Trophoblast cell (in vitro differentiated cells and primary cell): ENCODE data around the gene RRP1B.
"Not testable (repeated sequence)": the region's sequence is repeated elsewhere in the genome, so short reads cannot be mapped to it uniquely, and the experiment has no call there.

Experiments used
- DNase-seq, 2 donors: peaks; one replicate each; pipeline ENCODE4 v3.0.0-alpha.2; 2016
- H2AFZ ChIP-seq: 2 replicates; pipeline ENCODE4 v1.6.1; 2013; ENCODE audit warnings: low read length, moderate library complexity, mild to moderate bottlenecking; ENCODE audit not compliant: insufficient read depth, poor library complexity
- H2AK5ac ChIP-seq: 2 replicates; pipeline ENCODE4 v1.6.1; 2013; ENCODE audit warnings: mild to moderate bottlenecking, low read length
- H2BK120ac ChIP-seq: 2 replicates; pipeline ENCODE4 v1.6.1; 2013; ENCODE audit warnings: low read length, mild to moderate bottlenecking, moderate library complexity; ENCODE audit not compliant: insufficient read depth, poor library complexity
- H2BK12ac ChIP-seq: 2 replicates; pipeline ENCODE4 v1.6.1; 2013; ENCODE audit warnings: mild to moderate bottlenecking, low read length, moderate library complexity
- H2BK5ac ChIP-seq: 2 replicates; pipeline ENCODE4 v1.6.1; 2013; ENCODE audit warnings: low read length, low read depth, moderate library complexity, mild to moderate bottlenecking; ENCODE audit not compliant: poor library complexity
- H3K14ac ChIP-seq: 2 replicates; pipeline ENCODE4 v1.6.1; 2013; ENCODE audit warnings: mild to moderate bottlenecking, low read length
- H3K18ac ChIP-seq: 2 replicates; pipeline ENCODE4 v1.6.1; 2013; ENCODE audit warnings: mild to moderate bottlenecking, low read length
- H3K23ac ChIP-seq: 2 replicates; pipeline ENCODE4 v1.6.1; 2013; ENCODE audit warnings: low read length
- H3K27ac ChIP-seq: 2 replicates; pipeline ENCODE4 v1.5.1; 2013; ENCODE audit warnings: low read depth, mild to moderate bottlenecking, inconsistent platforms, low read length, moderate library complexity
- H3K27me3 ChIP-seq: 2 replicates; pipeline ENCODE4 v1.6.1; 2013; ENCODE audit warnings: inconsistent platforms, mild to moderate bottlenecking, low read length, moderate library complexity; ENCODE audit not compliant: insufficient read depth
- H3K36me3 ChIP-seq, 2 experiments: 1 replicate in 1 of 2; 2 replicates in 1 of 2; pipeline ENCODE4 v1.6.1; 2013; ENCODE audit warnings: low read length in 2 of 2, mild to moderate bottlenecking in 2 of 2, moderate library complexity in 1 of 2; ENCODE audit not compliant: insufficient read depth in 2 of 2, control insufficient read depth in 1 of 2
- H3K4ac ChIP-seq: 2 replicates; pipeline ENCODE4 v1.6.1; 2013; ENCODE audit warnings: low read depth, mild to moderate bottlenecking, low read length, moderate library complexity
- H3K4me1 ChIP-seq, 2 experiments: 1 replicate in 1 of 2; 2 replicates in 1 of 2; pipeline ENCODE4 v1.6.1; 2013; ENCODE audit warnings: low read length in 2 of 2, mild to moderate bottlenecking in 2 of 2, moderate library complexity in 1 of 2; ENCODE audit not compliant: insufficient read depth in 2 of 2, control insufficient read depth in 1 of 2
- H3K4me2 ChIP-seq: 2 replicates; pipeline ENCODE4 v1.6.1; 2013; ENCODE audit warnings: inconsistent platforms, mild to moderate bottlenecking, low read length, moderate library complexity
- H3K4me3 ChIP-seq: 2 replicates; pipeline ENCODE4 v1.5.1; 2013; ENCODE audit warnings: mild to moderate bottlenecking, low read depth, low read length, inconsistent platforms
- H3K79me1 ChIP-seq: one replicate; pipeline ENCODE4 v1.6.1; 2013; ENCODE audit warnings: low read length
- H3K79me2 ChIP-seq: 2 replicates; pipeline ENCODE4 v1.6.1; 2013; ENCODE audit warnings: low read length, mild to moderate bottlenecking; ENCODE audit not compliant: control insufficient read depth, insufficient read depth, poor library complexity
- H3K9ac ChIP-seq: 2 replicates; pipeline ENCODE4 v1.6.1; 2013; ENCODE audit warnings: mild to moderate bottlenecking, low read length
- H3K9me3 ChIP-seq: 2 replicates; pipeline ENCODE4 v1.6.1; 2013; ENCODE audit warnings: low read depth, mild to moderate bottlenecking, control low read depth, inconsistent platforms, low read length; ENCODE audit not compliant: insufficient read depth
- H4K12ac ChIP-seq: 2 replicates; pipeline ENCODE4 v1.6.1; 2013; ENCODE audit warnings: low read depth, mild to moderate bottlenecking, low read length, moderate library complexity
- H4K8ac ChIP-seq: 2 replicates; pipeline ENCODE4 v1.6.1; 2013; ENCODE audit warnings: low read depth, mild to moderate bottlenecking, low read length, moderate library complexity
- H4K91ac ChIP-seq: one replicate; pipeline ENCODE4 v1.6.1; 2013; ENCODE audit warnings: low read depth, mild to moderate bottlenecking, low read length, moderate library complexity
- WGBS: extraction: QIAGEN DNeasy Blood & Tissue Kit; methylation state at CpG from one replicate; pipeline ENCODE4 v1.1.7; 2013; ENCODE audit warnings: missing lambda C conversion rate; ENCODE audit not compliant: insufficient read length, insufficient coverage; ENCODE audit errors: extremely low coverage; 5-methylcytosine and 5-hydroxymethylcytosine counted together

RRP1B gene

GRCh38 chr21:43614839-43615238 lies 44.5 kb upstream of the RRP1B start:
- H2AFZ ChIP-seq = no peak overlapping the region
- H2BK12ac ChIP-seq = no peak overlapping the region
- no peak overlapping the region for H3K4me2 ChIP-seq
- no peaks in the 10 kb centered on the region for H3K79me2 ChIP-seq
- H3K23ac ChIP-seq = no peak overlapping the region
- H4K12ac ChIP-seq = no peak overlapping the region
- no peak overlapping the region for H4K91ac ChIP-seq
- no peak overlapping the region for H3K4me3 ChIP-seq
- H3K27me3 ChIP-seq = no peaks in the 10 kb centered on the region
- H3K18ac ChIP-seq = no peak overlapping the region
- H4K8ac ChIP-seq = no peak overlapping the region
- H3K27ac ChIP-seq = no peak overlapping the region
- H3K4me1 ChIP-seq = peaks cover 7 to 8% of the 10 kb centered on the region in 2 experiments
- WGBS = no CpG with 5 or more reads among the region's 5 CpGs
- no peak overlapping the region for H2BK5ac ChIP-seq
- H3K4ac ChIP-seq = no peak overlapping the region
- H2AK5ac ChIP-seq = no peak overlapping the region
- DNase-seq = no peak
- no peak overlapping the region for H2BK120ac ChIP-seq
- H3K14ac ChIP-seq = no peak overlapping the region
- no peak overlapping the region for H3K9ac ChIP-seq
- H3K9me3 ChIP-seq = peaks cover 2% of the 10 kb centered on the region
- no peaks in the 10 kb centered on the region for H3K36me3 ChIP-seq
- peaks cover 7% of the 10 kb centered on the region for H3K79me1 ChIP-seq

- H4K12ac ChIP-seq, H3K79me1 ChIP-seq, H4K8ac ChIP-seq, H2BK12ac ChIP-seq, H3K9ac ChIP-seq, H4K91ac ChIP-seq, H2AK5ac ChIP-seq, H2AFZ ChIP-seq, H3K18ac ChIP-seq, H3K14ac ChIP-seq, H3K27ac ChIP-seq, H3K4me2 ChIP-seq, H3K27me3 ChIP-seq, H3K9me3 ChIP-seq, H3K4ac ChIP-seq, H3K23ac ChIP-seq, H2BK5ac ChIP-seq, H3K36me3 ChIP-seq, H3K4me1 ChIP-seq, H3K4me3 ChIP-seq, H3K79me2 ChIP-seq, DNase-seq: not testable (repeated sequence)
- H2BK120ac ChIP-seq = peak overlapping the region; percentile 31
- WGBS = no CpG with 5 or more reads among the region's 3 CpGs
Measured at GRCh38 chr21:43616861-43617260, 42.5 kb upstream of the RRP1B start.

- Histone ChIP-seq H3K18ac (no peak overlapping the region), H2AFZ (no peak overlapping the region), H4K12ac (no peak overlapping the region), H3K27ac (no peak overlapping the region), H3K9ac (no peak overlapping the region), H3K23ac (no peak overlapping the region), H3K9me3 (peaks cover 5% of the 10 kb centered on the region), H2AK5ac (no peak overlapping the region), H3K36me3 (peaks cover 0 to 3% of the 10 kb centered on the region in 2 experiments), H3K79me1 (no peaks in the 10 kb centered on the region), H3K4me3 (no peak overlapping the region), H3K79me2 (no peaks in the 10 kb centered on the region), H4K8ac (no peak overlapping the region), H3K4me2 (no peak overlapping the region), H3K27me3 (no peaks in the 10 kb centered on the region), H3K14ac (no peak overlapping the region), H3K4ac (no peak overlapping the region), H2BK12ac (no peak overlapping the region), H2BK5ac (no peak overlapping the region), H3K4me1 (no peaks in the 10 kb centered on the region), H2BK120ac (no peak overlapping the region), H4K91ac (no peak overlapping the region)
- no CpG with 5 or more reads among the region's 4 CpGs for WGBS
- peak in 1 of 2 donors; percentile 35 for DNase-seq
Measured at GRCh38 chr21:43618940-43619339, 40.4 kb upstream of the RRP1B start.

DNA sequence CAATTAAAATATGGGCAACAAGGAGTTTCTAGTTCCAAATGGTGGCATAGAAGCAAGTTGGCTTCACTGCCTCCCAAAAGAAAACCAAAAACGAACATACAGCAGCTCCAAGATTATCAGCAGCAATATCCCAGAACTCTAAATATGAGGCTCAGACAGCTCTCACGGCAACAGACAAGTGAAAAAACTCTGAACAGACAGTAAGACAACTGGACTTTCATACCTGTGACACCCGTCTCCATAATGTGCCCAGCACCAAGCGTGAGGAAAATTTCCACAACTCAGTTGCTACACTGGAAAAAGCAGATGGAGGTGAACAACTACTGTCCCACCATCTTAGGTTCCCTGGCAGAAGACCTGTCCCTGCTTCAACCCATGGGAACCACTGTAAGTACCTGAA lies 40.0 kb upstream of the RRP1B start:
- H3K27ac ChIP-seq = no peak overlapping the region
- H2BK5ac ChIP-seq = no peak overlapping the region
- no peak overlapping the region for H4K12ac ChIP-seq
- no peak overlapping the region for H3K23ac ChIP-seq
- peaks cover 0 to 3% of the 10 kb centered on the region in 2 experiments for H3K36me3 ChIP-seq
- H2AFZ ChIP-seq = no peak overlapping the region
- H3K9ac ChIP-seq = no peak overlapping the region
- no peaks in the 10 kb centered on the region for H3K27me3 ChIP-seq
- H4K8ac ChIP-seq = no peak overlapping the region
- H2AK5ac ChIP-seq = no peak overlapping the region
- H3K9me3 ChIP-seq = peaks cover 6% of the 10 kb centered on the region
- H3K18ac ChIP-seq = no peak overlapping the region
- H3K14ac ChIP-seq = no peak overlapping the region
- H2BK12ac ChIP-seq = no peak overlapping the region
- no peaks in the 10 kb centered on the region for H3K79me2 ChIP-seq
- DNase-seq = no peak
- no peak overlapping the region for H4K91ac ChIP-seq
- H2BK120ac ChIP-seq = no peak overlapping the region
- no peaks in the 10 kb centered on the region for H3K79me1 ChIP-seq
- no peak overlapping the region for H3K4me3 ChIP-seq
- H3K4ac ChIP-seq = no peak overlapping the region
- no CpG with 5 or more reads among the region's 4 CpGs for WGBS
- no peak overlapping the region for H3K4me2 ChIP-seq
- no peaks in the 10 kb centered on the region for H3K4me1 ChIP-seq
